Left kidney (tissue), 2 donors: ENCODE results near the gene FBXO3. TPM values are rescaled to one million over a fixed set of nuclear protein-coding genes. Genes with fewer than 3 reads are reported as not detected.

Experiments
- DNase-seq: peaks from one replicate; pipeline ENCODE4 v3.0.0-alpha.2; 2013
- polyA plus RNA-seq: library from polyadenylated mRNA; unstranded; fragments of 120-200 nt; gene quantifications from one replicate; pipeline ENCODE4 v1.2.1, GENCODE V29; 2013; ENCODE audit not compliant: insufficient read length

Gene FBXO3
- polyA plus RNA-seq, 1 donor, result 62.1 TPM

- DNase-seq, result no peak
Observed at GRCh38 chr11:33773404-33773986, 825 bp downstream of the FBXO3 start.

DNA sequence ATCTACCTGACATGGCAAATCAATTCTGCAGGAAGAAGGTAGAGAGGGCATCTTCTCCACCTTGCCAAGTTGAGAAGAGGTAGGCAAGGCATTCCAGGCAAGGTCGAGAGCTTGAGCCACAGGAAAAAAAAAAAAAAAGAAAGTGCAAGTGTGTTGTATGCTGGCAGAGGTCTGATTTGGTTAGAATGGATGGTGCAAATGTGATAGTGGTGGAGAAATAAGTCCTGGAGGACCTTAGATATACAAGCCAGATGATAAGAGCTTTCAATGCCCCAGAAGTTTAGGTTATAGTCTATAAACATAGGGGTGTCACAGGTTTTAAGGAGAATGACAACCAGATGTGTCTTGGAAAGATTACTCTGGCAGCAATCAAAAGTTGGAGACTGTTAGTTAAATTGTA, 1.4 kb downstream of the FBXO3 start:
- DNase-seq, result no peak

GRCh38 chr11:33772300-33772699, 2.0 kb downstream of the FBXO3 start:
- no peak for DNase-seq

GRCh38 chr11:33770236-33770635, 4.1 kb downstream of the FBXO3 start:
- DNase-seq, result no peak

GRCh38 chr11:33769542-33769941, 4.8 kb downstream of the FBXO3 start:
- no peak for DNase-seq

DNA sequence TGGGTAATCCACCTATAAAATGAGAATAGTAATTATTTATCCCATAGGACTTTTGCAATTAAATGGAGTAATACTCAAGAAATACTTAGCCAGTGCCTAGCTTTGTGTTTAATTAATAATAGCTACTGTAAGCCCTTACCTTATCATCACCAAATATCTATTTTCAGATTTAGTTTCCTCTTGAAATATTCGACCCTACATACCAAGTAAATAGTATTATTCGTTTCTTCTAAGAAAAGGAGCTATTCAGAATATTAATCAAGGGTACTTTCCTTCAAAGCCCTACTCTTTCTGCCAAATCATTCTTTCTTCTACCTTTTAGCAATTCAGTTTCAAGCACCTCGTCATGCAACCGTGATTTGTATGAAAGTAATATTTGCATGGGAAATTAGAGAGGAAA, 6.7 kb downstream of the FBXO3 start:
- no peak for DNase-seq

GRCh38 chr11:33766085-33766484, 8.2 kb downstream of the FBXO3 start:
- DNase-seq, result no peak

- DNase-seq, result no peak
Observed at GRCh38 chr11:33761471-33761870, 12.8 kb downstream of the FBXO3 start.

GRCh38 chr11:33753304-33753967, 20.9 kb downstream of the FBXO3 start:
- no peak for DNase-seq

GRCh38 chr11:33751878-33752277, 22.4 kb downstream of the FBXO3 start:
- no peak for DNase-seq

- DNase-seq, result no peak
Observed at GRCh38 chr11:33747979-33748378, 26.3 kb downstream of the FBXO3 start.

GRCh38 chr11:33743291-33743690, 31.0 kb downstream of the FBXO3 start:
- DNase-seq, result no peak

DNA sequence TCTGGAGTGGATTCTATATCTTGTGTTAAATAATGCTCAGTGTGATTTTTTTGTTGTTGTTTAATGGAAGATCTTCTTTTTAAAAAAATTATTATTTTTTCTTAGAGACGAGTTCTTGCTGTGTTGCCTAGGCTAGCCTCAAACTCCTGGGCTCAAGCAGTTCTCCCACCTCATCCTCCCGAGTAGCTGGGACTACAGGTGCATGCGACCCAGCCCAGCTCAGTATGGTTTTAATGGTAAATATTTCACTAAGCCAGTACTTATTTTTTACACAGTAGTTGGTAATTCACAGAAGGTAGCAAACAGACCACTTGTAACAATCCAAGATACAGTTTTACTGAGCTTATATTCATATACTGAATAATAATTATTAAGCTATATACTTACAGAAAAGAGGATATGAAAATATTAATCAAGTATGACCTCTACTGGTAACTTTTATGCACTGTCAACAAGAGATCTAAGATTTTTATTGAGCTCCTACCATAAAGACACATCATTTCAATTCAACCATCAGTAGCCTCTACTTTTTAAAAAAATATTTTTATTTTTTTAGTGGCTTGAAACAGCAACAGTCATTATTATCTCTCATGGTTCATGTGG, 32.0 kb downstream of the FBXO3 start:
- DNase-seq, result no peak

- no peak for DNase-seq
Observed at GRCh38 chr11:33741806-33742205, 32.5 kb downstream of the FBXO3 start.

DNA sequence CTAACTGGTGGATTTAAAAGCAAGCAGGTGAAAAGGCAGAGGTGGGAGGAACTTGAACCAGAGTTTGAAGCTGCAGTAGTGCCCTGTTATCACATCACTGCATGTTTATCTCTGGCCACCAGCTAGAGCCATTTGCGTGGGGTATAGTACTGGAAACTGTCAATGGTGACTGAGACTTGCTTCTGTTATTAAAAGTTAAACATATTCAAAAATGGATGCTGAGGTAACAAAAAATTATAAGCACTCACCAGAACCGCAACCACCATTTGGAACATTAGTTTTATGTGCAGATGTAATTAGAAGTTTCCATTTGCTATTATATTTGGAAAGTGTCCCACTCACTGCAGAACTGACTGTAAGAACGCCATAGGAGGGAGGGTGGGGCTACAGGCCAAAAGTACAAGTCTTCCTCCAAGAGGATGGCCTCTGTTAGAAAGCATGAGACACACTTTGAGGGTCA, 36.9 kb downstream of the FBXO3 start:
- no peak for DNase-seq

DNA sequence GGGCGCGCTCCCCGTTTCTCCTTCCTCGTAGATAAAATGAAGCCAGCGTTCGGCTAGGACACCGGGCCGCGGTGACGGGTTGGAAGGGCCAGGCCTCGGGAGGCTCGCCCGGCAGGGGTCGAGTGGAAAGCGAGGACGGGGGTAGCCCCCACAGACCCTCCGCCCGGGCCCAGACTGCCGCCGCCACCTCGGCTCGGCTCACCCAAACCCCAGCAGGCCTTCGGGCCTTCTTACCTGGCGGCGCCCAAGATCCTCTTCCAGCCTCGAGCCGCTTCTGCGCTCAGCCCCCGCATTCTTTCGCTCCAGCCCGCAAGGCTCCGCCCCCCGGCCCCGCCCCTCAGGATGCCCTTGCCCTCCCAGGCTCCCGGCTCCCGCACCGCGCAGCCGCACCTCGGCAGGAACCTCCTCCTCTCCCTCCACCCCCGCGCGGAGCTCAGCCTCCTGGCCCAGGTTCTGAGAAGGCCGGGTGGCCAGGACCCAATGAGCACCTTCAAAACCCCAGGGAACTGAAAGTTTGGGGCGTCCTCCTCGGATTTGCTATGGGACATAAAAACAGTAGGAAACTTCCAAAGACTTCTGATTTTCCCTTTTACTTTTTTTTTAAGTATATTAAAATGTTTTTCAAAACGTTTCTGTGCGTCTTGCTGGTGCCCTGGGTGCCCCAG, 38.0 kb downstream of the FBXO3 start, which contains the start of gene CD59:
TSS of gene CD59 (minus strand) at position 276 of the 665 bp plus-strand sequence. CDS start 13,978 bp downstream, outside the sequence.
- DNase-seq, result peak; percentile 92

GRCh38 chr11:33735271-33736147, 38.8 kb downstream of the FBXO3 start:
- no peak for DNase-seq

DNA sequence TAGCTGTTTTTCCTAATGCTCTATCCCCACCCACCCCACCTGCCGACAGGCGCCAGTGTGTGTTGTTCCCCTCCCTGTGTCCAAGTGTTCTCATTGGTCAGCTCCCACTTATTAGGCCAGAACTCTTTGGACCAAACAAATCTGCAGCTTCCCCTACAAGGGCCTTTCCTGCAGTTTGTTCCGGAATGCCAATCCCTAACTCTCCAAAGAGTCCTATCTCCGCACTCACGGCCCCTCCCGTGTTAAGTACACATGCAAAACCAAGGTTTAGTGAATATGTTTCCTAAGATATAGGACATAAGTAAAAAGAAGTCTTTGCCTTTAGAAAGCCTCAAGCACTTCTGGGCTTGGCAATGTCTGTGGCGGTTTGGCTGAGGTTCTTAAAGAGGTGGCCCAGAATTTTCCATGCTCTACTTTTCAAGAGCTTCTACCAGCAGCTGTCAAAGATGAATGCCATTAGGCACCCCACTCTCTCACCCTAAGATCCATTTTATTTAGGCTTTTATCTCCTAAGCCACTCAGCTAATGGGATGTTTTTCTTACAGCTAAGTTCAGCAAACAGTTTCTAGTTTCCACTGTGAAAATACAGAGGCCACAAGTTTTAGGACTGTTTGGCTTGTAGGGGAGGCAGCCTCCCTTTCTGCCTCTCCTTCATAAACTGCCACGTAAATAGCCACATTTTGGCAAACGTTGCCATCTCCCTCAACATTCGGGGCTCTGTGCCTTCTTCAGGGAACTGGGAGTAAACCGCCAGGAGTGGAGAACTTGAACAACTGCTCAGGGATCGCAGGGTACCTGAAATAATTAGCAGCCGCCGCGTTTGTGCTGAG, 39.7 kb downstream of the FBXO3 start:
- DNase-seq, result no peak

GRCh38 chr11:33733980-33734379, 40.3 kb downstream of the FBXO3 start:
- no peak for DNase-seq

DNA sequence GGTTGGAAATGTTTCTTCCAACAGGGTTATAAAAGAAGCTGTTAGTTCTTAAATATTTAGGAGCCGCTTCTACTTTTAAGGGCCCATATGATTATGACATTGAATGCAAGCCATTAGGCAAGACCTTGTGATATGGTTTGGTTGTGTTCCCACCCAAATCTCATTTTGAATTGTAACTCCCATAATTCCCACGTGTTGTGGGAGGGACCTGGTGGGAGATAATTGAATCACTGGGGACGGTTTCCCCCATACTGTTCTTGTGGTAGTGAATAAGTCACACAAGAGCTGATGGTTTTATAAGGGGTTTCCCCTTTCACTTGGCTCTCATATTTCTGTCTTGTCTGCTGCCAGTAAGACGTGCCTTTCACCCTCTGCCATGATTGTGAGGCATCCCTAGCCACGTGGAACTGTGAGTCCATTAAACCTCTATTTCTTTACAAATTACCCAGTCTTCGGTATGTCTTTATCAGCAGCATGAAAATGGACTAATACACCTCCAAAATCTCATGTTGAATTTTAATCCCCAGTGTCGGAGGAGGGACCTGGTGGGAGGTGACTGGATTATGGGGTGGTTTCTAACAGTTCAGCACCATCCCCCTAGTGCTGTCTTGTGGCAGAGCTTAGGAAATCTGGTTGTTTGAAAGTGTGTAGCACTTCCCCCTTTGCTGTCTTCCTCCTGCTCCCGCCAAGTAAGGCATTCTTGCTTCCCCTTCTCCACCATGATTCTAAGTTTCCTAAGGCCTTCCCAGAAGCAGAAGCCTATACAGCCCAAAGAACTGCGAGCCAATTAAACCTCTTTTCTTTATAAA, 42.4 kb downstream of the FBXO3 start:
- no peak for DNase-seq
